ENCODE measurements around the gene SECTM1.

SECTM1 gene

DNA sequence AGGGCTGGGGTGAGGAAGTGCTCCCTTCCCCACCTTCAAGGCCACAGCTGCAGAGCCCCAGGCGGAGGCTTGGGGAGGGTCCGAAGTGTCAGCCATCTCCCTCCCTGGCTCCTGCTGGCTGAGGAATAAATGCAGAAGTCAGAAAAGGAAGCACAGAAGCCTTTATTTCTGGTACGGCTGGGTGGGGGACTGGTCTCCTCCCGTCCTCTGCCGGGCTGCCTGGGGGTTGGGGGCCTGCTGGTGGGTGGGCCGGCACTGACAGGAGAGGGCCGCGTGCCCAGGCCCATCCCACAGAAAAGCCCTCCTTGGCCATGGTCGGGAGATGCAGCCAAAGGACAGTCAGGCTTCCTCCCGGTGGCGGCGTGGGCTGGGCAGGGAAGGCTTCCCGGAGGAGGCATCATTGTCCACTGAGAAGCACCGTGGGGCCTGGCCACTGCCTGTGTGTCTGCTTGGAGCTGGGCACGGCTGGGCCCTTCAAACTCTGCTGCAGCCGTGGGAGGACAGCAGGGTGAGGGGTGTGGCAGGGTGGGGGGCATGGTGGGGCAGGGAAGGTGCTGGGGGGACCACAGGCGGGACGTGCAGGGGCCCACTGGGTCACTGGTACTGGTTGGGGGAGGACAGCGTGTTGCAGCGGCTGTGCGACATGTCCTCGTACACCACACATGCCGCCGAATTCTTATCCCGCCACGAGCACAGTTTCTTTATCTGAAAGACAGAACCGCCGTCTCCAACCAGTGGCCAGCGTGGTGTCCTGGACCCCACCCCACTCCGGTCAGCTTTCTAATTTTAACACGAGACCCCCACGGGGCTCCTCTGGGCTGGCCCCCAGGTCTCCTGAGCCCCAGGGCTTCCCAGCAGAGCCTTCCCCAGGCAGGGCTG lies 18.6 kb downstream of the SECTM1 start:
- no peak for FAIRE-seq
- DNase-seq (ENCODE audit: insufficient read length, low spot score): no peak
- no peak for TF ChIP-seq POLR2A (IDR thresholded peaks at IDR 0.05; ENCODE audit: low read depth, low read length)

DNA sequence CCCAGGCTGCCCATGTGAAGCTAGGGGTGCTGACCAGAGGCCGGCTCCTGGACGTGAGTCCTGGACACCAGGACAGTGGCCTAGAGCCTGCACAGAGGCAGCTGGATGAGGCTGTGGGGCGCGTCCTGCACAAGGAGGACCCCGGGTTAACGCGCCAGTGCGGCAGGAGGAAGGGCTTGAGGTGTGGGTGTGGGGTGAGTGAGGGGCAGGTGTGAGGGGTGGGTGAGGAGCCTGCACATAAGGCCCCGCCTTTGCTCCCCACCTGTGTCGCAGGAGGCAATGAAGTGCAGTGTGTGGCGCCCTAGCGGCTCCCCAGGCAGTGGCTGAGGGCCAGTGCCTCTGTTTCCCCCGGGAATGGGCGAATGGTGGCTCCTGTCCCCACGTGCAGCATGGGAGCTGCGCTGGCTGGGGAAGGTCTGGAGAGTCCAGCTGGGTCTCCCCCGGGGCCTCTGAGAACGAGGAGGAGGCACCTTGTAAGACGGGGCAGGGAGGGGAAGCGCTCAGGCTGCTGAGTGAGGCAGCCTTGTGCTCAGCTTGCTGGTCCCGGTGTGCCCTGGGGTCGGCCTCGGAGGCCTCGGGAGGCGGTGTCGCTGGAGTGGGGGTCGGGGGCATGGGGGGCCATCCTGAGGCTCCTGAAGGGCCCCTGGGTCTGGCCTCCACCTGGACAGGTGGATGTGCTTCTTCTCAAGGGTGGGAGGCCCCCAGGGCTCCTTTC lies 19.4 kb downstream of the SECTM1 start:
- no peak for DNase-seq (ENCODE audit: insufficient read length, low spot score)
- FAIRE-seq: no peak
- no peak for TF ChIP-seq POLR2A (IDR thresholded peaks at IDR 0.05; ENCODE audit: low read depth, low read length)

DNA sequence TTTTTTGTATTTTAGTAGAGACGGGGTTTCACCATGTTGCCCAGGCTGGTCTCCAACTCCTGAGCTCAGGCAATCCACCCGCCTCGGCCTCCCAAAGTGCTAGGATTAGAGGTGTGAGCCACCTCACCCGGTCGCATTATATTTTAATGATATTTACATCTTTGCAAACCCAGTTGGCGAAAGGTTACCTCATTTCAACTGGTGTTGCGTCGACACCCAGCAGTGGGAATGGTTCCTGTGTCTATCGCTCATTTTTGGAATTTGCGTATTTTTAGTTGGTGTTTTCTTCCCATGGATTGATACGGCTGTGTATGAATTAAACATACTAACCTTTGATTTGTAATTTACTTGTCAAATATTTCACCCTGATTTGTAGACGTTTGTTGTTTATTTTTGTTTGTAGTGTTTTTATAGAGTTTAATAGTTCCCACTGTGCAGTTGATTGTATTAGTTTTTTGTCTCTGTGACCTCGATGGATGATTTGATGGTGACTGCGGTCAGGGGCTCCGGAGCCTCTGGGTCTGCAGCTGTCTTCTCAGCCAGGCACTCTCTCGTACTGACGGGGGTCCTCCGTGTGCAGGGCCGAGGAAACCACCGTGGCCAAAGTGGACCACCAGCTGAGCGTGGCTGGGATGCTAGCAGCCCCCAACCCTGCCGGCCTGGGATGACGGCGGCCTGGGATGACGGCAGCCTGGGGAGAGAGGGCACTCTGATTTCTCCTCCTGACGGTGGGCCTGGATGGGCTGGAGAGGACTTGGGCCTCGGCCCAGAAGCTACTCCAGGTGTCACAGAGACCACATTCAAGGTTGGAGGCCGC lies 20.2 kb downstream of the SECTM1 start:
- FAIRE-seq: no peak
- no peak for TF ChIP-seq POLR2A (IDR thresholded peaks at IDR 0.05; ENCODE audit: low read depth, low read length)
- no peak for DNase-seq (ENCODE audit: insufficient read length, low spot score)

DNA sequence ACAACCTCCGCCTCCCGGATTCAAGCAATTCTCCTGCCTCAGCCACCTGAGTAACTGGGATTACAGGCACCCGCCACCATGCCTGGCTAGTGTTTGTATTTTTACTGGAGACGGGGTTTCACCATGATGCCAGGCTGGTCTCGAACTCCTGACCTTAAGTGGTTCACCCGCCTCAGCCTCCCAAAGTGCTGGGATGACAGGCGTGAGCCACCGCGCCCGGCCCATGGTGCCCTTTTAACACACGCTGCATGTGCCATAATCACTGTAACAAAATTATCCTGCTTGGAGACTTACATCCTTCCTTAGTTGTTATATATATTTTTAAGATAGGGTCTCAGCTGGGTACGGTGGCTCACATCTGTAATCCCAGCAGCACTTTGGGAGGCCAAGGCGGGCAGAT lies 21.6 kb downstream of the SECTM1 start:
- FAIRE-seq (no peak), DNase-seq (ENCODE audit: insufficient read length, low spot score) (no peak)
- no peak for TF ChIP-seq POLR2A (IDR thresholded peaks at IDR 0.05; ENCODE audit: low read depth, low read length)

DNA sequence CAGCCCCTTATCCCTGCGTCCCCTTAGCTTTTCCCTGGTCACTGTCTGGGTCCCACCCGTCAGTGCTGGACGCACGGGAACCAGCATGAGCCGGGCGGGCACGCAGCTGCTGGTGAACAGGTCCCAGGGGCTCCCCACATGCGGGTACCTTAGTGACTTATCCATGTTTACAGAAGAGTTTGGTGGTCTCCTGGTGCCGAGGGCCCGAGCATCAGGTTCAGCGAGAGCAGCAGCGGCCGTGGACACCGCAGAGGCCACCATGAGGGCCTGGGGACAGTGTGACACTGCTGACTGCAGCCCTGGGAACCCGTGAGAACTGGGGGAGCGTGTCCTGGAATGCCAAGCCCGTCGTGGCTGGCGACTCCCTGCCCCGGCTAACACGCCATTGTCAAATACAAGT lies 22.7 kb downstream of the SECTM1 start:
- no peak for TF ChIP-seq POLR2A (IDR thresholded peaks at IDR 0.05; ENCODE audit: low read depth, low read length)
- DNase-seq (ENCODE audit: insufficient read length, low spot score) (no peak), FAIRE-seq (no peak)

DNA sequence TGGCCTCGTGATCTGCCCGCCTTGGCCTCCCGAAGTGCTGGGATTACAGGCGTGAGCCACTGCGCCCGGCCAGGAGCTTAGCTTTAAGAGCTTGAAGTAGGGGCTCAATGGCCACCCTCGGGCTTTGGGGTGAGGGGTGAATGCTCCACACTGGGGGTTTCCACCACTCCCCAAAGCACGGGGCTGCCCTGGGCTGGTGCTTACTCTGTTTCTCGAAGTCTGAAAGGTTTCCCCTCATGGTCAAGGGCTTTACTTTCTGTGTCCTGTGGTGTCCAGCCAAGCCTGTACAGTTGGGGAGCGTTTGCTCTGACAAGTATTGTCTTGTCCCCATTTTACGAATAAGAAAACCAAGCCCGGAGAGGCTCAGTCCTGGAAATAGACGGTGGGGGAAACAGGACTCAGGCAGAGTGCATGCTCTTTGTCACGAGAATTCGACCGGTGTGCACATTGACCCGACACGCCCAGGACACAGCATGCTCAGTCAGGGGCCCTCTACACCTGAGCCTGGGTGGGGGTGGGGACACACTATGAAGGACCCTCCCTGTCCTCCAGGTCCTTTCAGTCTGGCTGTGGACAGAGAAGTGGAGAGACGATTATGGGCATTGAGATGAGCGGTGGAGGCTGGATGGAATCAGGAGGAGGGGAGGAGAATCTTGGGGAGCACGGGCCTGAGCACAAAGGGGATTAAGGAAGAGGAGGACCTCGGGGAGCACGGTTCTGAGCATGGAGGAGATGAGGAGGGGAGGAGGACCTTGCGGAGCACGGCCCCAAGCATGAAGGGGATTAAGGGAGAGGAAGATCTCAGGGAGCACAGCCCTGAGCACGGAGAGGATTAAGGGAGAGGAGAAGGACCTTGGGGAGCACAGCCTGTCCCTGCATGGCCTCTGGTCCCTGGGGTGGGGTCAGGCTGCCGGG lies 23.7 kb downstream of the SECTM1 start:
- no peak for TF ChIP-seq POLR2A (IDR thresholded peaks at IDR 0.05; ENCODE audit: low read depth, low read length)
- FAIRE-seq: no peak
- no peak for DNase-seq (ENCODE audit: insufficient read length, low spot score)

DNA sequence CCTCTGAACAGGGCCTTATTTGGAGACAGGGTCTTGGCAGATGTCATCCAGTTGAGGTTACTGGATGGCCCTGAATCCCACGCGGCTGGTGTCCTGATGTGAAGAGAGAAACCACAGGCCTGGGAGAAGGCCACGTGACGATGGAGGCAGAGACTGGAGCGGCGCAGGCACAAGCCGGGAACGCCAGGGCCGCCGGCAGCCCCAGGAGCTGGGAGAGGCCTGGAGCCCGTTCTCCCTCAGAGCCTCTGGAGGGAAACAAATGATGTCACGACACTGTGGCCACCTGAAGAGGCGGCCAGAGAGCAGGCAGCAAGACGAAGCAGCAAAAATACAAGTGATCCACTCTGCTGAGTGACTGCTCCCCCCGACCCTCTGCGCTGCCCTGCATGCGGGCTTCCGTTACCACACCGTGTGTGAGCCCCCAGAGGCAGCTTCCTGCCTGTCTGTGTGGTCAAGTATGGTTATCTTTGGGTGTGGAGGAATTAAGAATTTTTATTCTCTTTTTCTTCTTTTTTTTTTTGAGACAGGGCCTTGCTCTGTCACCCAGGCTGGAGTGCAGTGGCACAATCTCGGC lies 27.8 kb downstream of the SECTM1 start:
- DNase-seq (ENCODE audit: insufficient read length, low spot score): no peak
- FAIRE-seq: no peak
- TF ChIP-seq POLR2A (IDR thresholded peaks at IDR 0.05; ENCODE audit: low read depth, low read length): no peak

DNA sequence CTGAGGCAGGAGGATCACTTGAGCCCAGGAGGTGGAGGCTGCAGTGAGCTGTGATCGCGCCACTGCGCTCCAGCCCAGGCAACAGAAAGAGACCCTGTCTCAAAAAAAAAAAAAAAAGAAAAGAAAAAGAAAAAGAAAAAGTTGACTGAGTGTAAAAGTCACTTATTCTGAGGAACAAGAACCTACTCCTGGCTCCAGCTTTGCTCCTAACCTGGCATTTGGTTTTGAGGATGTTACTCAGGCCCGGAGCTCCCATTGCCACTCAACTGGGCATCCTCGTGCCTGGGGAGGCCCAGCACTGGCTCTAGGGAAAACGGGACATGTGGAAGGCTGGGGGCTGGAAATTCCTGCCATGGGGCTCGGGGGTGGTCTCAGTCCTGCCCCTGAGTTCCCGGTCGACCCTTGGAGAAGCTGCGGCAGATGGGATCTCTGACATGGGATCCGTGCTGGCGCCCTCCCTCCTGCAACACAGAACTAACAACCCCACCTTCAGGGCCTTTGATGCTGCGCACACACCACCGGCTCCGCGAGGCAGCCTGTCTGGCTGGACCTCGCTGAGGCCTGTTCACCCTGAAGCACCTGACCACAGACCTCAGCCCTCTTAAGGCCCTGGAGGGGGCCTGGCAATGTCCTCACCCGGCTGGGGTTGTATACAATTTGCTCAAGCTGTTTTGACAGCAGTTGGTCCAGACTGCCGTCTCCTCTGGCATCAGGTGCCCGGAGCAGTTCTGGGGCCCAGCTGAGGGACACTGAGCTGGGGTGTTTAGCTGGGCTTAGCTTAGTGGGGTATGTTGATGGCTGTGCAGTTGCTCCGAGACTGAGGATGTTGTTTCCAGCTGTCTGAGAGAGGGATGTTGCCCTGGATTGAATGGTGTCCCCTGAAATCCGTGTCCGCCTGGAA lies 28.5 kb downstream of the SECTM1 start:
- no peak for TF ChIP-seq POLR2A (IDR thresholded peaks at IDR 0.05; ENCODE audit: low read depth, low read length)
- FAIRE-seq: no peak
- no peak for DNase-seq (ENCODE audit: insufficient read length, low spot score)

DNA sequence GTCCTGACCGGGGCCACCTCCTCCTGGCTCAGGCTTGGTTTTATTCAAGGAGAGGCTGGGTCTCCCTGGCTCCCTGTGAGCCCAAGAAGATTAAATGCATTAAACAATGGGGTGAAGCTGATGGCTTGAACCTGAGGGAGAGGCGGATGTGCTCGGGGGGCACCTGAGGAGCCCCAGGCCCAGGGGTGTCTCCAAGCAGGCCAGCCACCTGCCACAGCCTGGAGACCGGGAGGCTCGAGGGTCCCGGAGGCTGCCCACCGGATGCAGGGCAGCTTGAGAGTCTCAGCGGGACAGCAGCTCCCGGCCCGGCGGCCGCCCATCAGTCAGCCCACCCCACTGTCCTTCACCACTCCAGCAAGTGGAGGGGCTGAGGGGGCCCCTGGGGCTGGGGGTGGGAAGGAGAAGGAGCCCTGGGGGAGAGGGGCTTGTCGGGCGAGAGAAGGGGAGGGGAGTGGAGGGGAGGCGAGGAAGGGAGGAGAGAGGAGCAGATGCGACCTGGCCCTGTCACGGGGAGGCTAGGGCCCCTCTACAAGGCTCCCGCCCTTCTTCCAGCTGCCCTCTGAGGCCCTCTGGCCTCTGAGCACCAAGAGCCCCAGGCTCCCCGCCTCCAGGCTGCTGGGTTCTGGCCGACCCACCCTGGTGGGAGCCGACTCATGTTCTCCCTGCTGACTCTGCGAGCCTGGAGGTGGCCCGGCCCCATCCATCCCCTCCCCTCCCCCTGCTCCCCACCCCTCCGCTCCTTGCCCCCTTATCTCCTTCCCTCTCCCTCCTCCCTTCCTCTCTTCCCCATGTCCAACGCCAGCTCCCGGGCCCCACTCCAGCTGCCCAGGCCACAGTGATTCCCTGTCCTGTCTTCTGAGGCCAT lies 29.4 kb downstream of the SECTM1 start:
- no peak for DNase-seq (ENCODE audit: insufficient read length, low spot score)
- FAIRE-seq: no peak

DNA sequence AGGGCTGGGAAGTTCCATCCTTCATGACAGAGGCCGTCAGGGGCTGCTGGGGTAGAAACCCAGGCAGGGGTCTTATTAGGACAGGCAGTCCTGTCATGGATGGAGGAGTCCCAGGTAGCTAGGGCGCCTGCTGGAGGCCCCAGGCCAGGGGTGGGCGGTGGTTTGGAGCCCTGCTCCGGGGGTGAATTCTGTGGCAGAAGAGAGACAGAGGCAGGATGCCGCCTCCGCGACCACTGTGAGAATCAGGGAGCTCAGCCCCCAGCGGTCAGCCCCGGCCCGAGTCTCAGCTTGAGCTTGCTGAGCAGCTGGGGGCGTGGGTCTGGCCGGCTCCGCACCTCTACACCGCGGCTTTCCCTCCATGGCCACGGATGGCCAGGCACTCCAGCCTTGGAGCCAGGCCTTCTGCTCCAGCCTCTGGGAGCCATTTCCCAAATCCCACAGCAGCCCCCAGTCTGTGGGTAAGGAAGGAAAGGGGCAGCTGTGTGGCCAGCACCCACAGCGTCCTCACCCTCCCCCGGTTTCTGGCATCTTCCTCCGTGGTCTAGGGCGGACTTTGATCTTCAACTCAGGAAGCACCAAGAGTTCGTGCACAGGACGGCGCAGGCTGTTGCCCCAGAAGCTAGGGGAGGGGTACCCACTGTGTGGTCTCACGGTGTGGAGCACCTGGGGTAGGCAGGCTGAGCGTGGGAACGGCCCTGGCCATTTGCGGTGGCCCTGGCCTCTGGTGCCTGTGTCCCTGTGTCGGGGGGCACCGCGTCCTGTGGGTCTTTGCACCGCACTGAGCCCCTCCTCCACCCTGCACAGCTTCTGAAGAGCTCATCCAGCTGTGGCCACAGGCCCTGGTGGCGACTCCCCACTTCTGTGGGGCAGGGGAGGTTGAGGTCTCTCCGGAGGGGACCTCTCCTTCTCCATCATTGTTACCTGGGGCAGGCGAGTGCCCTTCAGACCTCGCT lies 30.3 kb downstream of the SECTM1 start:
- no peak for DNase-seq (ENCODE audit: insufficient read length, low spot score)
- FAIRE-seq: no peak
- no peak for TF ChIP-seq POLR2A (IDR thresholded peaks at IDR 0.05; ENCODE audit: low read depth, low read length)

More for the DNA sequence above, 29.4 kb downstream of the SECTM1 start:
- no peak for TF ChIP-seq POLR2A (IDR thresholded peaks at IDR 0.05; ENCODE audit: low read depth, low read length)

All from H54 (cell line).